Measurements from ENCODE around the gene SAMMSON. TPM values are rescaled to one million over a fixed set of nuclear protein-coding genes. Genes with fewer than 3 reads are reported as not detected.

SAMMSON gene
- total RNA-seq, 1 experiment from 2014 or later, result not detected

GRCh38 chr3:70072180-70072579 lies 72.6 kb downstream of the SAMMSON start:
- H3K9me3 ChIP-seq (ENCODE audit: control insufficient read depth, insufficient read depth, low read depth, low read length), result no peaks in the 10 kb centered on the region
- DNase-seq (ENCODE audit: low read depth, low spot score), result no peak
- no peak overlapping the region for H3K4me3 ChIP-seq (ENCODE audit: low read depth in 2 of 2, low read length in 2 of 2)
- in situ Hi-C loops (cut with HindIII; ENCODE audit: low pct_unique_long_range_greater_than_20kb, low sequenced_read_pairs), result no loop called here
- no peaks in the 10 kb centered on the region for H3K4me1 ChIP-seq (ENCODE audit: control insufficient read depth, insufficient read depth, low read length)
- no peak for TF ChIP-seq TCF7L2 (IDR thresholded peaks at IDR 0.05; ENCODE audit: low read depth, low read length)
- no peak for TF ChIP-seq CTCF (IDR thresholded peaks at IDR 0.05)
- TF ChIP-seq SIN3A (IDR thresholded peaks at IDR 0.05; ENCODE audit: borderline replicate concordance, insufficient read depth, low read depth, low read length), result no peak
- TF ChIP-seq, protein P1, sequence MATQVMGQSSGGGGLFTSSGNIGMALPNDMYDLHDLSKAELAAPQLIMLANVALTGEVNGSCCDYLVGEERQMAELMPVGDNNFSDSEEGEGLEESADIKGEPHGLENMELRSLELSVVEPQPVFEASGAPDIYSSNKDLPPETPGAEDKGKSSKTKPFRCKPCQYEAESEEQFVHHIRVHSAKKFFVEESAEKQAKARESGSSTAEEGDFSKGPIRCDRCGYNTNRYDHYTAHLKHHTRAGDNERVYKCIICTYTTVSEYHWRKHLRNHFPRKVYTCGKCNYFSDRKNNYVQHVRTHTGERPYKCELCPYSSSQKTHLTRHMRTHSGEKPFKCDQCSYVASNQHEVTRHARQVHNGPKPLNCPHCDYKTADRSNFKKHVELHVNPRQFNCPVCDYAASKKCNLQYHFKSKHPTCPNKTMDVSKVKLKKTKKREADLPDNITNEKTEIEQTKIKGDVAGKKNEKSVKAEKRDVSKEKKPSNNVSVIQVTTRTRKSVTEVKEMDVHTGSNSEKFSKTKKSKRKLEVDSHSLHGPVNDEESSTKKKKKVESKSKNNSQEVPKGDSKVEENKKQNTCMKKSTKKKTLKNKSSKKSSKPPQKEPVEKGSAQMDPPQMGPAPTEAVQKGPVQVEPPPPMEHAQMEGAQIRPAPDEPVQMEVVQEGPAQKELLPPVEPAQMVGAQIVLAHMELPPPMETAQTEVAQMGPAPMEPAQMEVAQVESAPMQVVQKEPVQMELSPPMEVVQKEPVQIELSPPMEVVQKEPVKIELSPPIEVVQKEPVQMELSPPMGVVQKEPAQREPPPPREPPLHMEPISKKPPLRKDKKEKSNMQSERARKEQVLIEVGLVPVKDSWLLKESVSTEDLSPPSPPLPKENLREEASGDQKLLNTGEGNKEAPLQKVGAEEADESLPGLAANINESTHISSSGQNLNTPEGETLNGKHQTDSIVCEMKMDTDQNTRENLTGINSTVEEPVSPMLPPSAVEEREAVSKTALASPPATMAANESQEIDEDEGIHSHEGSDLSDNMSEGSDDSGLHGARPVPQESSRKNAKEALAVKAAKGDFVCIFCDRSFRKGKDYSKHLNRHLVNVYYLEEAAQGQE (IDR thresholded peaks at IDR 0.05; ENCODE audit: insufficient read depth in 1 of 2, low read depth in 2 of 2, low read length in 1 of 2), result no peak
- TF ChIP-seq POLR2AphosphoS5 (IDR thresholded peaks at IDR 0.05; ENCODE audit: low read depth, low read length), result no peak
- intact Hi-C loops (cut with micrococcal nuclease; ENCODE audit: unreplicated experiment), result no loop called here
- ChIA-PET CTCF (no interaction called here), POLR2A (no interaction called here)
- no TSS peak for BruUV-seq (replicated peaks)
- no peak for ATAC-seq
- no peaks in the 10 kb centered on the region for H3K27me3 ChIP-seq (ENCODE audit: control insufficient read depth, insufficient read depth, low read length)
- no peak overlapping the region for H3K27ac ChIP-seq (ENCODE audit: low read length)
- no peaks in the 10 kb centered on the region for H3K36me3 ChIP-seq (ENCODE audit: control insufficient read depth, insufficient read depth, low read length)

DNA sequence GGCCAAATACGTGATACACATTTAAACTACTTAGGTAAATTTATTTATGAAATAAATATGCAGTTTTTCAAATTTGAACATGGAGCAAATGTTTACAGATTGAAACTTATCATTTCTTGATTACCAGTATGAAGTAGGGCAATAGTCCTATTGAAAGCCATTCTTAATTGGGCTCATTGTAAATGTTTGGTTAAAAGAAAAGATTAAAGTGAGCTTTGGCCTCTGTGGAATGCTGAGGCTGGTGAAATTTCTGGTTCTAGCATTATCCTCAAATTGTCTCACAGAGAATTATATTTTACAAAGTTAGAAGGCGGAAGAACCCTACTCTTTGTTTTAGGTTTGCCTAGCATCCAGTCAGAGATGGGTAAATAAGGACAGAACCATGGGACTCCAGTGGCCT lies 73.2 kb downstream of the SAMMSON start:
- Histone ChIP-seq H3K27ac (ENCODE audit: low read length) (no peak overlapping the region), H3K36me3 (ENCODE audit: control insufficient read depth, insufficient read depth, low read length) (no peaks in the 10 kb centered on the region), H3K27me3 (ENCODE audit: control insufficient read depth, insufficient read depth, low read length) (no peaks in the 10 kb centered on the region), H3K4me1 (ENCODE audit: control insufficient read depth, insufficient read depth, low read length) (no peaks in the 10 kb centered on the region), H3K4me3 (ENCODE audit: low read depth in 2 of 2, low read length in 2 of 2) (no peak overlapping the region), H3K9me3 (ENCODE audit: control insufficient read depth, insufficient read depth, low read depth, low read length) (no peaks in the 10 kb centered on the region)
- ChIA-PET CTCF (no interaction called here), POLR2A (interaction anchor here (0.6 kb wide), 1 partner anchor 867 kb away, joined by 3 read pairs; no protein-coding TSS in a partner anchor)
- no peak for DNase-seq (ENCODE audit: low read depth, low spot score)
- TF ChIP-seq TCF7L2 (IDR thresholded peaks at IDR 0.05; ENCODE audit: low read depth, low read length) (no peak), SIN3A (IDR thresholded peaks at IDR 0.05; ENCODE audit: borderline replicate concordance, insufficient read depth, low read depth, low read length) (no peak), CTCF (IDR thresholded peaks at IDR 0.05) (no peak), POLR2AphosphoS5 (IDR thresholded peaks at IDR 0.05; ENCODE audit: low read depth, low read length) (no peak)
- TF ChIP-seq, protein P1 (IDR thresholded peaks at IDR 0.05; ENCODE audit: insufficient read depth in 1 of 2, low read depth in 2 of 2, low read length in 1 of 2), result no peak
- no peak for ATAC-seq
- intact Hi-C loops (cut with micrococcal nuclease; ENCODE audit: unreplicated experiment) (no loop called here), in situ Hi-C loops (cut with HindIII; ENCODE audit: low pct_unique_long_range_greater_than_20kb, low sequenced_read_pairs) (no loop called here)
- no TSS peak for BruUV-seq (replicated peaks)
